VCaP (cell line): Measurements from ENCODE around the gene SLC16A4.
A peak's percentile ranks its signal among the peaks of the same experiment; 100 is the strongest.

Experiments
- H3K27ac ChIP-seq: fragments of 450-650 bp; 2 replicates; pipeline ENCODE4 v1.5.1; 2017
- TF ChIP-seq, protein P1 (sequence below): fragments of 450-650 bp; conservative IDR thresholded peaks from 2 replicates; pipeline ENCODE4 v1.5.1; 2017; ENCODE audit warnings: mild to moderate bottlenecking, moderate library complexity

SLC16A4 gene

DNA sequence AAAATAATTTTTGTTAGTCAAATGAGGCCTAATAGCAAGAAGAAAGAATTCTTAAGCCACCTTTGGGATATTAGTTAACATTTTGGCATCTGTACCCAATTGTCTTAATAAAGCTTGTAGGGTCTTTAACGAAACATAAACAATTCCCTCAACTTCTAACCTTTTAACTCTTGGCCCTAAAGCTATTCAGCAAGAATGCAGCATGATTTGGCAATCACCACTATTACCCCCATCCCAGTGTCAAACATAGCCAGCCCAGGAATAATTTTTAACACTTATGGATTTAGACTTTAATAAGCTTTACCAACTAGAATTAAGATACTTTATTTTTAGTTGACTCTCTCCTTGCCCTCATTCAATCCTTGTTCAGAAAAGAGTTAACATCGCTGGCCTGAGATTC lies 2.5 kb upstream of the SLC16A4 start:
- no peak overlapping the region for H3K27ac ChIP-seq
- TF ChIP-seq, protein P1, sequence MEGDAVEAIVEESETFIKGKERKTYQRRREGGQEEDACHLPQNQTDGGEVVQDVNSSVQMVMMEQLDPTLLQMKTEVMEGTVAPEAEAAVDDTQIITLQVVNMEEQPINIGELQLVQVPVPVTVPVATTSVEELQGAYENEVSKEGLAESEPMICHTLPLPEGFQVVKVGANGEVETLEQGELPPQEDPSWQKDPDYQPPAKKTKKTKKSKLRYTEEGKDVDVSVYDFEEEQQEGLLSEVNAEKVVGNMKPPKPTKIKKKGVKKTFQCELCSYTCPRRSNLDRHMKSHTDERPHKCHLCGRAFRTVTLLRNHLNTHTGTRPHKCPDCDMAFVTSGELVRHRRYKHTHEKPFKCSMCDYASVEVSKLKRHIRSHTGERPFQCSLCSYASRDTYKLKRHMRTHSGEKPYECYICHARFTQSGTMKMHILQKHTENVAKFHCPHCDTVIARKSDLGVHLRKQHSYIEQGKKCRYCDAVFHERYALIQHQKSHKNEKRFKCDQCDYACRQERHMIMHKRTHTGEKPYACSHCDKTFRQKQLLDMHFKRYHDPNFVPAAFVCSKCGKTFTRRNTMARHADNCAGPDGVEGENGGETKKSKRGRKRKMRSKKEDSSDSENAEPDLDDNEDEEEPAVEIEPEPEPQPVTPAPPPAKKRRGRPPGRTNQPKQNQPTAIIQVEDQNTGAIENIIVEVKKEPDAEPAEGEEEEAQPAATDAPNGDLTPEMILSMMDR: no peak

DNA sequence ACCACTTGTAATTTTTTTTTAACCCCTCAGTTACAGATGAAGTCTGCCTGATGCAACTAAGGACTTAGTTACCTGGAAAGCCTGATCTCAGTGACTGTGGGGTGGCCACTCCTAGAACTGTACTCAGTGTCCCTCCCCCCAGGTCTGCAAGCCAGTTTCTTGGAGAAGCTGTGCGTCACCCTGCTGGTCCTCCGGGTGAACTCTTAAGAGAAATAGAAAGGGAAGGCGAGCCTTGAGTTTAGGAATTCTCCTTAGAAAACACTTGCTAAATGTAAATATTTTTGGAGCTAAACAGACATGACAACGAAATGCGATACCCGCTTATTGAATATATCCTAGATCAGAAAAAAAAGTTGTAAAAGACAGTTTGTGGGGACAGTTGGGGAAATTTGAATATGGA lies 730 bp downstream of the SLC16A4 start:
- TF ChIP-seq, protein P1: no peak
- no peak overlapping the region for H3K27ac ChIP-seq

DNA sequence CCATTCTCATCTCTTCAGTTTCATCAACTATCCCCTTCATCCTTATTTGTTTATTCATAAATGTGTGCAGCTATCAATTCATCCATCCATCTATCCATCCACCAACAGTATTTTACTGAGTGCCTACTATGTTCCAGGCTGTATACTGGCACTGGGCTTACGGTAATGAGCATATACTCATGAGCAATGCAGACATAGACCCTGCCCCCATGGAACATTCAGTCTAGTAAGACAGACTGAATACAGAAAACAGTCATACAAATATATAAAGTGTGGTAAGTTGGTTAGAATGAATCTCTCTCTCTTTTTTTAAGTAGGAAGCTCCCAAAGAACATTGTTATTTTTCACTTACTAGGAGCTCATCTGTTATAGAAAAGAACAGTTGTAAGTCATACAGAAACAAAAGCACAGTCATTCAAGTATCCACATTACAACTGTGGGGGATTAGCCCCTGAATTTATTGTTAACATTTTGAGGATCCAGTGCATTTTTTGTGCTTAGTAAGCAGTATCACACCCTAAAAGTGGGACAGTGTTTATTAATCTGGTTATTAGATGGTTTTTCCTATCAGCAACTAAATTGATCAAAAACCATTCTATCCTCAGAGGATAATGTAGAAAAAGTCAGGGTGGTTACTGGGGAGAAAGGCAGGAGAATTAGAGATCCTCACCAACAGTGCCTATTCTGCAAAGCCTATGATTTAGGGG lies 3.6 kb downstream of the SLC16A4 start:
- no peak overlapping the region for H3K27ac ChIP-seq
- TF ChIP-seq, protein P1: no peak

DNA sequence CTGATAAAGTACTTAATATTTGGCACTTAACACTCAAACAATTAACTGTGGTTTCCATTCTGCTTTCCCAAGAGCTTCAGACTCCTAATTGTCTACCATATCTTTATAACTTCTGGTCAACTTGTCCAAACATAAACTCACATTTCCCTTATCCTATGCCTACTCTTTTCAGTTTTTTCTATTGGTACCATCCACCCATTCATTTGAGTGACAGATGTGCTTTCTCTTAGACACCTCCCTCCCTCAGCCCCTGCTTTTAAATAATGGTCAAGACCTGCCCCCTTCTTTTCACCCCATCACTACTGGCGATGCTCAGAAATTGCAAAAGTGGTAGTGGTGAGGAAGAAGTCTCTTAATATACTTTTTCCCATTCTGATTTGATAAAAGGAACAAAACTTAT lies 5.5 kb downstream of the SLC16A4 start:
- H3K27ac ChIP-seq: no peak overlapping the region
- TF ChIP-seq, protein P1: no peak

DNA sequence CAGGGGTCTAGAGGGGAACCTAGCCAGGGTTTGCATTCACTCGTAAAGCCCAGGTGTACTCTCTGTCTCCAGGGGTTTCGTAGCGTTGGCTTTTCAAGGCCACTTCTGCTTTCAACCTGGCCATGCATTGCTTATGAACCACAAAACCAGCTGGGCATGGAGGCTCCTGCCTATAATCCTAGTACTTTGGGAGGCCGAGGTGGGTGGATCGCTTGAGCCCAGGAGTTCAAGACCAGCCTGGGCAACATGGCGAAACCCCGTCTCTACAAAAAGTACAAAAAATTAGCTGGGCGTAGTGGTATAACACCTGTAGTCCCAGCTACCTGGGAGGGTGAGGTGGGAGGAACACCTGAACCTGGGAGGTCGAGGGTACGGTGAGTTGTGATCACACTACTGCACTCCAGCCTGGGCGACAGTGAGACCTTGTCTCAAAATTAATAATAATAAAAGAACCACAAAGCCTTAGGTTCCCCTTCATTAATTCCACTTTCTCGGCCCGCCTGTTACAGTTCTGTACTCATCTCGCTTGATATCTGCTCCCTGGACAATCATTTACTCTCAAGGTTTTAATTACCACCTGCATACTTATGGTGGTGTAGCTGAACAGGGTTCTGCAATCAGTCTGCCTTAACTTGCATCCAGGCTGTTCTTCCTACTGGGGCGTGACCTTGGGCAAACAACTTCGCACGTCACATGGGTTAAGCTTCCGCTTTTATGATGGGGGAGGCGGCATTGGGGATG lies 6.1 kb downstream of the SLC16A4 start:
- TF ChIP-seq, protein P1: no peak
- no peak overlapping the region for H3K27ac ChIP-seq

DNA sequence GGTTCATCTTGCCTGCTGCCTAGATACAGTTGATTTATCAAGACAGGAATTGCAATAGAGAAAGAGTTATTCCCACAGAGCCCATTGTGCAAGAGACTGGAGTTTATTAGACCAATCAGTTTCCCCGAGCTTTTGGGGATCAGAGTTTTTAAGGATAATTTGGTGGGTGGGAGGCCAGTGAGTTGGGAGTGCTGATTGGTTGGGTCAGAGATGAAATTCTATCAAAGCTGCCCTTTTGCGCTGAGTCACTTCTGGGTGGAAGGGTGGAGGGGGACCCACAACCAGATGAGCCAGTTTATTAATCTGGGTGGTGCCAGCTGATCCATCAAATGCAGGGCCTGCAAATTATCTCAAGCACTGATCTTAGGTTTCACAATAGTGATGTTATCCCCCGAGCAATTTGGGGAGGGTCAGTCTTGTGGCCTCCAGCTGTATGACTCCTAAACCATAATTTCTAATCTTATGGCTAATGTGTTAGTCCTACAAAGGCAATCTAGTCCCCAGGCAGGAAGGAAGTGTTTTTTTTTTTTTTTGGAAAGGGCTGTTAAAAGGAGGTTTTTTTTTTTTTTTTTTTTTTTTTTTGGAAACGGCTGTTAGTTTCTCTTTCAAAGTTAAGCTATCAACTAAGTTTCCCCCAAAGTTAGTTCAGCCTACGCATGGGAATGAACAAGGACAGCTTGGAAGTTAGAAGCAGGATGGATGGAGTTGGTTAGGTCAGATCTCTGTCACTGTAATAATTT lies 7.4 kb downstream of the SLC16A4 start:
- H3K27ac ChIP-seq: no peak overlapping the region
- TF ChIP-seq, protein P1: no peak

DNA sequence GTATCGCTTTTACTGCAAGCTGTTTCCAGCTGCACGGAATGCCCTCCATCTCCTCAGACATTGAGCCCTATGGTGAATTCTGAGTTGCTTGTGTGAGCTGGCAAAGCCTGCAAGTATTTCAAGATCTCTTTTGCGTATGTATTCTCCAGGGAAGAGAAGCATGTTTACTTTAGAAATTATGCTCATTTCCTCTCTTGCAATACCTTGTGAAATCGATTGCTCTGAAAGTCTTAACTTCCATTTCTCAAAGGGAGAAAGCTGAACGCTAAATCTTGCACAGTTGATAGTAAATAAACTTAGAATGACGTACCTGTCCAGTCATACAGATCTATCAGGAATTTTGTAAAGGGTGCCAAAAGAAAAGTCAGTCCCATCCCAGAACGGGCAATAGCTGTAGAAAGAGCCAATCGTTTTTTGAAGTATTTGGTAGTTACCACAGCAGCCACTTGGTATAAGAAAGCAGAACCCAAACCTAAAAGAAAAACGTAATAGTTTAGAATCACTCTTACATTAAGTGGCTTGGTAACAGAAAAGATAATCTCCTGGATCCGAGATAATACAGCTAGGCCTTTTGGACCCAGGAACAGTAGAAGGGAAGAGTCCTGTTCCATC lies 10.0 kb downstream of the SLC16A4 start:
- TF ChIP-seq, protein P1: no peak

More for the DNA sequence above, 10.0 kb downstream of the SLC16A4 start:
- H3K27ac ChIP-seq: peak overlapping the region; percentile 36
